Mesenchymal stem cell (in vitro differentiated cells and primary cell): Measurements from ENCODE around the gene TRAPPC1.

ENCODE experiments used
- DNase-seq: peaks from one replicate; pipeline ENCODE4 v3.0.0-alpha.2; 2013
- H2AFZ ChIP-seq: one replicate; pipeline ENCODE4 v1.6.1; 2013; ENCODE audit warnings: low read depth, mild to moderate bottlenecking, control low read depth, inconsistent platforms, low read length, moderate library complexity
- H2AK5ac ChIP-seq: 2 replicates; pipeline ENCODE4 v1.6.1; 2013; ENCODE audit warnings: low read length, moderate library complexity, mild to moderate bottlenecking, inconsistent platforms; ENCODE audit not compliant: severe bottlenecking
- H2BK120ac ChIP-seq: one replicate; pipeline ENCODE4 v1.6.1; 2013; ENCODE audit warnings: low read depth, mild to moderate bottlenecking, inconsistent platforms, low read length, moderate library complexity
- H2BK12ac ChIP-seq, 2 experiments: one replicate each; pipeline ENCODE4 v1.6.1; 2013; ENCODE audit warnings: inconsistent platforms in 2 of 2, low read length in 2 of 2, mild to moderate bottlenecking in 2 of 2, moderate library complexity in 2 of 2, control low read depth in 1 of 2
- H2BK15ac ChIP-seq: one replicate; pipeline ENCODE4 v1.6.1; 2013; ENCODE audit warnings: mild to moderate bottlenecking, low read depth, inconsistent platforms; ENCODE audit not compliant: poor library complexity, severe bottlenecking
- H2BK5ac ChIP-seq: 2 replicates; pipeline ENCODE4 v1.6.1; 2013; ENCODE audit warnings: low read depth, mild to moderate bottlenecking, low read length, control low read depth, inconsistent platforms; ENCODE audit not compliant: poor library complexity, severe bottlenecking
- H3K14ac ChIP-seq, 2 experiments: one replicate each; pipeline ENCODE4 v1.6.1; 2013; ENCODE audit warnings: inconsistent platforms in 2 of 2, low read length in 2 of 2, control low read depth in 1 of 2, mild to moderate bottlenecking in 1 of 2, moderate library complexity in 1 of 2
- H3K18ac ChIP-seq, 2 experiments: one replicate each; pipeline ENCODE4 v1.6.1; 2013; ENCODE audit warnings: inconsistent platforms in 2 of 2, low read length in 2 of 2, control low read depth in 1 of 2, low read depth in 1 of 2, mild to moderate bottlenecking in 1 of 2
- H3K23ac ChIP-seq, 2 experiments: one replicate each; pipeline ENCODE4 v1.6.1; 2013; ENCODE audit warnings: inconsistent platforms in 2 of 2, low read length in 2 of 2, mild to moderate bottlenecking in 2 of 2, moderate library complexity in 2 of 2, control low read depth in 1 of 2
- H3K27ac ChIP-seq: 2 replicates; pipeline ENCODE4 v1.5.1; 2013; ENCODE audit warnings: mild to moderate bottlenecking, moderate library complexity, low read length, control low read depth, inconsistent platforms; ENCODE audit not compliant: poor library complexity, severe bottlenecking
- H3K27me3 ChIP-seq, 2 experiments: 2 replicates each; pipeline versions ENCODE4 v1.6.1 to v1.7.0; 2013; ENCODE audit warnings: low read length in 2 of 2, mild to moderate bottlenecking in 2 of 2, moderate library complexity in 2 of 2, control low read depth in 1 of 2, inconsistent platforms in 1 of 2; ENCODE audit not compliant: control insufficient read depth in 1 of 2, insufficient read depth in 1 of 2
- H3K36me3 ChIP-seq, 2 experiments: 2 replicates each; pipeline versions ENCODE4 v1.6.1 to v1.7.0; 2013; ENCODE audit warnings: low read length in 2 of 2, control low read depth in 1 of 2, inconsistent platforms in 1 of 2, low read depth in 1 of 2, mild to moderate bottlenecking in 1 of 2; ENCODE audit not compliant: insufficient read depth in 2 of 2, control insufficient read depth in 1 of 2
- H3K4ac ChIP-seq, 2 experiments: one replicate each; pipeline ENCODE4 v1.6.1; 2013; ENCODE audit warnings: inconsistent platforms in 2 of 2, low read length in 2 of 2, mild to moderate bottlenecking in 2 of 2, moderate library complexity in 2 of 2, control low read depth in 1 of 2, low read depth in 1 of 2
- H3K4me1 ChIP-seq: 2 replicates; pipeline ENCODE4 v1.6.1; 2013; ENCODE audit warnings: low read depth, low read length, control low read depth; ENCODE audit not compliant: control insufficient read depth, insufficient read depth
- H3K4me2 ChIP-seq: 2 replicates; pipeline ENCODE4 v1.6.1; 2013; ENCODE audit warnings: low read length, mild to moderate bottlenecking, inconsistent platforms; ENCODE audit not compliant: poor library complexity, severe bottlenecking
- H3K4me3 ChIP-seq, 2 experiments: 2 replicates each; pipeline versions ENCODE4 v1.5.1 to v1.7.0; 2013; ENCODE audit warnings: low read length in 2 of 2, mild to moderate bottlenecking in 2 of 2, control low read depth in 1 of 2, low read depth in 1 of 2; ENCODE audit not compliant: insufficient read depth in 1 of 2
- H3K79me1 ChIP-seq: replicated peaks from 2 replicates; pipeline ENCODE4 v1.6.1; 2013; ENCODE audit warnings: mild to moderate bottlenecking, control low read depth, low read length, inconsistent platforms; ENCODE audit not compliant: poor library complexity, severe bottlenecking
- H3K9ac ChIP-seq: 2 replicates; pipeline ENCODE4 v1.7.0; 2013; ENCODE audit warnings: mild to moderate bottlenecking, low read length, moderate library complexity
- H3K9me3 ChIP-seq: 2 replicates; pipeline ENCODE4 v1.7.0; 2013; ENCODE audit warnings: mild to moderate bottlenecking, low read length; ENCODE audit not compliant: control insufficient read depth
- H4K8ac ChIP-seq: one replicate; pipeline ENCODE4 v1.6.1; 2013; ENCODE audit warnings: inconsistent platforms, mild to moderate bottlenecking, low read length, moderate library complexity
- H4K91ac ChIP-seq: one replicate; pipeline ENCODE4 v1.6.1; 2013; ENCODE audit warnings: mild to moderate bottlenecking, low read length, inconsistent platforms
- WGBS: methylation state at CpG from one replicate; pipeline ENCODE4 v1.1.7; 2013; ENCODE audit warnings: mixed read lengths; 5-methylcytosine and 5-hydroxymethylcytosine counted together

The TRAPPC1 gene

GRCh38 chr17:7897773-7898172 lies 34.0 kb downstream of the TRAPPC1 start:
- no peak overlapping the region for H2BK12ac ChIP-seq
- WGBS = 82% methylated on average over 4 of the region's 6 CpGs
- H4K8ac ChIP-seq = no peak overlapping the region
- H3K23ac ChIP-seq = no peak overlapping the region
- no peak overlapping the region for H2BK5ac ChIP-seq
- H3K36me3 ChIP-seq = peaks cover 80 to 88% of the 10 kb centered on the region in 2 experiments
- H2BK120ac ChIP-seq = no peak overlapping the region
- H3K18ac ChIP-seq = no peak overlapping the region
- H2AFZ ChIP-seq = no peak overlapping the region
- no peak overlapping the region for H3K4ac ChIP-seq
- DNase-seq = peak; percentile 70
- no peak overlapping the region for H4K91ac ChIP-seq
- no peak overlapping the region for H2BK15ac ChIP-seq
- no peaks in the 10 kb centered on the region for H3K27me3 ChIP-seq
- no peaks in the 10 kb centered on the region for H3K4me1 ChIP-seq
- no peaks in the 10 kb centered on the region for H3K9me3 ChIP-seq
- peaks cover 55% of the 10 kb centered on the region for H3K79me1 ChIP-seq
- no peak overlapping the region for H3K4me3 ChIP-seq
- H3K9ac ChIP-seq = peak overlapping the region; percentile 54
- no peak overlapping the region for H2AK5ac ChIP-seq
- H3K14ac ChIP-seq = no peak overlapping the region
- H3K27ac ChIP-seq = no peak overlapping the region
- H3K4me2 ChIP-seq = no peak overlapping the region

- Histone ChIP-seq H3K23ac (no peak overlapping the region), H3K4me3 (no peak overlapping the region)
These were observed 34.7 kb downstream of the TRAPPC1 start for GRCh38 chr17:7897090-7897489.

DNA sequence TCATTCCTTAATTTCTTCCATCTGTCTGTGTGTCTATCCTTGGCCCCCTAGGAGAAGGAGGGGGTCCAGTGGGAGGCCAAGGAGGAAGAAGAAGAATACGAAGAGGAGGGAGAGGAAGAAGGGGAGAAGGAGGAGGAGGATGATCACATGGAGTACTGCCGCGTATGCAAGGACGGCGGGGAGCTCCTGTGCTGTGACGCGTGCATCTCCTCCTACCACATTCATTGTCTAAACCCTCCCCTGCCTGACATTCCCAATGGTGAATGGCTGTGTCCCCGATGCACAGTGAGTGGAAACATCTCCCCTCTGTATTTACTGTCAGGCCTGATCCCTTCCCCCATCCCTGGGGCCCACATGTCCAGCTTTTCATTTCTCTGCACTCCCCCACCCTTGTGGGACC lies 36.9 kb downstream of the TRAPPC1 start:
- H4K91ac ChIP-seq = no peak overlapping the region
- H4K8ac ChIP-seq = no peak overlapping the region
- no peak overlapping the region for H3K4me2 ChIP-seq
- H2BK15ac ChIP-seq = no peak overlapping the region
- H3K36me3 ChIP-seq = peaks cover 78 to 84% of the 10 kb centered on the region in 2 experiments
- no peak overlapping the region for H3K14ac ChIP-seq
- H3K27ac ChIP-seq = no peak overlapping the region
- no peak overlapping the region for H2AFZ ChIP-seq
- H3K9me3 ChIP-seq = no peaks in the 10 kb centered on the region
- H3K23ac ChIP-seq = no peak overlapping the region
- H3K18ac ChIP-seq = no peak overlapping the region
- H3K4ac ChIP-seq = no peak overlapping the region
- H2AK5ac ChIP-seq = no peak overlapping the region
- DNase-seq = no peak
- no peak overlapping the region for H2BK120ac ChIP-seq
- no peak overlapping the region for H3K4me3 ChIP-seq
- peaks cover 60% of the 10 kb centered on the region for H3K79me1 ChIP-seq
- H2BK12ac ChIP-seq = no peak overlapping the region
- H3K4me1 ChIP-seq = no peaks in the 10 kb centered on the region
- no peak overlapping the region for H2BK5ac ChIP-seq
- WGBS = 95% methylated on average over 8 of the region's 8 CpGs
- H3K9ac ChIP-seq = peak overlapping the region; percentile 5
- H3K27me3 ChIP-seq = no peaks in the 10 kb centered on the region

More at GRCh38 chr17:7897090-7897489, 34.7 kb downstream of the TRAPPC1 start:
- Histone ChIP-seq H3K14ac (no peak overlapping the region), H2AFZ (no peak overlapping the region), H3K18ac (no peak overlapping the region), H3K9me3 (no peaks in the 10 kb centered on the region), H3K4me1 (no peaks in the 10 kb centered on the region), H3K27me3 (no peaks in the 10 kb centered on the region), H4K8ac (no peak overlapping the region), H3K9ac (peak overlapping the region; percentile 54), H3K4ac (no peak overlapping the region), H2BK15ac (no peak overlapping the region), H3K36me3 (peaks cover 78 to 86% of the 10 kb centered on the region in 2 experiments), H3K27ac (no peak overlapping the region), H2BK12ac (no peak overlapping the region), H3K4me2 (no peak overlapping the region), H4K91ac (no peak overlapping the region), H3K79me1 (peaks cover 56% of the 10 kb centered on the region), H2BK120ac (no peak overlapping the region), H2BK5ac (no peak overlapping the region), H2AK5ac (no peak overlapping the region)
- DNase-seq = no peak
- WGBS = 93% methylated on average over 13 of the region's 13 CpGs

DNA sequence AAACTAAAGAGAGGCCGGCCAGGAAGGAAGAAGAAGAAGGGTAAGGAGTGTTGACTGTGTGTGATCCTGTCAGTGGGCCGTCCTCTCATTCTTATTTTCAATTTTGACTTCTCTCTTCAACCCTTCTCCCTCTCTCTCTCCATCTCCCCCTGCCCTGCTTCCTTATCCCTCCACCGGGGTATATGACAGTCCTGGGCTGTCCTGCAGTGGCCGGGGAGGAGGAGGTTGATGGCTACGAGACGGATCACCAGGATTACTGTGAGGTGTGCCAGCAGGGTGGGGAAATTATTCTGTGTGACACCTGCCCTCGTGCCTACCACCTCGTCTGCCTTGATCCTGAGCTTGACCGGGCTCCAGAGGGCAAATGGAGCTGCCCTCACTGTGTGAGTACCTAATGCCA lies 37.5 kb downstream of the TRAPPC1 start:
- Histone ChIP-seq H4K8ac (no peak overlapping the region), H3K79me1 (peaks cover 58% of the 10 kb centered on the region), H3K4me3 (no peak overlapping the region), H2BK12ac (no peak overlapping the region), H3K36me3 (peaks cover 72 to 77% of the 10 kb centered on the region in 2 experiments), H2BK5ac (no peak overlapping the region), H3K18ac (no peak overlapping the region), H2AK5ac (no peak overlapping the region), H2BK120ac (no peak overlapping the region), H3K4ac (no peak overlapping the region), H3K9me3 (no peaks in the 10 kb centered on the region), H3K4me2 (no peak overlapping the region), H3K9ac (peak overlapping the region; percentile 5), H2AFZ (no peak overlapping the region), H3K23ac (no peak overlapping the region), H3K14ac (no peak overlapping the region), H3K27me3 (no peaks in the 10 kb centered on the region), H3K4me1 (peaks cover 4% of the 10 kb centered on the region), H2BK15ac (no peak overlapping the region), H3K27ac (no peak overlapping the region), H4K91ac (no peak overlapping the region)
- 99% methylated on average over 7 of the region's 9 CpGs for WGBS
- no peak for DNase-seq
